Adrenal gland (tissue), 12 donors: ENCODE results near the gene HEATR9. TPM values are rescaled to one million over a fixed set of nuclear protein-coding genes. Genes with fewer than 3 reads are reported as not detected.

Experiments used
- DNase-seq, 7 donors: peaks; one replicate each; pipeline ENCODE4 v3.0.0-alpha.2; 2019 to 2020
- H3K27ac ChIP-seq, 5 donors: fragments of 200-600 bp; sonication (generic) in 4 of 5; 1 replicate in 3 of 5; 2 replicates in 2 of 5; pipeline versions ENCODE4 v1.5.1 to v1.8.0; 2016 to 2020; ENCODE audit warnings: mild to moderate bottlenecking in 1 of 5
- H3K27me3 ChIP-seq: fragments of 200-600 bp; 2 replicates; pipeline ENCODE4 v1.8.0; 2021
- H3K36me3 ChIP-seq, 2 donors: fragments of 200-600 bp; replicated peaks in 1 of 2; 1 replicate in 1 of 2; 2 replicates in 1 of 2; pipeline versions ENCODE4 v1.5.1 to v1.8.0; 2018 to 2022
- H3K4me1 ChIP-seq, 2 donors: fragments of 200-600 bp; replicated peaks in 1 of 2; 1 replicate in 1 of 2; 2 replicates in 1 of 2; pipeline versions ENCODE4 v1.5.1 to v1.8.0; 2018 to 2021
- H3K4me3 ChIP-seq, 4 donors: fragments of 200-600 bp; sonication (generic) in 3 of 4; one replicate each; pipeline ENCODE4 v1.5.1; 2016 to 2018
- H3K9me3 ChIP-seq, 3 donors: fragments of 200-600 bp; sonication (generic) in 1 of 3; replicated peaks in 1 of 3; 1 replicate in 2 of 3; 2 replicates in 1 of 3; pipeline versions ENCODE4 v1.5.1 to v1.8.0; 2016 to 2021
- POLR2A ChIP-seq, 2 donors: fragments of 450-650 bp; IDR thresholded peaks; one replicate each; pipeline ENCODE4 v1.6.1; 2017; ENCODE audit warnings: antibody characterized with exemption in 2 of 2, mild to moderate bottlenecking in 2 of 2, moderate library complexity in 1 of 2
- WGBS, 4 donors: extraction: QIAGEN DNeasy Blood & Tissue Kit in 2 of 4; methylation state at CpG; one replicate each; pipeline versions ENCODE4 v1.1.5 to v1.1.7; 2013 to 2017; 5-methylcytosine and 5-hydroxymethylcytosine counted together
- intact Hi-C, 2 donors: fragments of 100-400 bp; cut with DNase I; formaldehyde crosslinking; loops; one replicate each; pipeline versions ENCODE4 v1.14.1 to v1.15.0; 2022 to 2023
- polyA plus RNA-seq, 3 donors: library from polyadenylated mRNA; stranded (reverse); fragments of 200-250 nt in 2 of 3; fragments of 350-450 nt in 1 of 3; fragmentation: Illumina TruSeq in 1 of 3; extraction: RNeasy Lipid Tissue Mini Kit (QIAGEN cat#74804) in 1 of 3; gene quantifications; one replicate each; pipeline ENCODE4 v1.2.3, GENCODE V29; 2013 to 2014
- total RNA-seq, 9 donors: library from RNA; depleted of rRNA in 4 of 9; stranded (reverse); fragments of >200 nt in 4 of 9; fragments of 120-200 nt in 1 of 9; fragmentation: NEBNext Ultra II Directional in 1 of 9; extraction: Animal tissue kit (Norgen Biotek cat#: 25700) in 1 of 9; gene quantifications; one replicate each; pipeline versions ENCODE4 v1.1.0 to v1.2.4, GENCODE V29; 2013 to 2023
- TF ChIP-seq, protein P1 (sequence below), 6 experiments: fragments of 450-650 bp in 4 of 6; fragments of 200-600 bp in 2 of 6; sonication (generic) in 1 of 6; IDR thresholded peaks; 1 replicate in 5 of 6; 2 replicates in 1 of 6; pipeline versions ENCODE4 v1.5.1 to v1.8.0; 2016 to 2021; ENCODE audit warnings: antibody characterized with exemption in 6 of 6, mild to moderate bottlenecking in 2 of 6, moderate library complexity in 1 of 6
- donor health status: healthy with polysubstance abuse.
- donor health status: Bipolar disorder and iron deficiency.
- donor health status: DM: yes; HTN: yes; CAD: no.
- donor health status: DM: no; HTN: no; CAD: no.
- donor health status: DM: no; HTN: no; CAD: no.
- donor health status: DM: yes; HTN: yes; CAD: no.

The HEATR9 gene
- total and polyA plus RNA-seq, 12 donors = 0.03 to 0.32 (median 0.13) TPM; not detected in 9

DNA sequence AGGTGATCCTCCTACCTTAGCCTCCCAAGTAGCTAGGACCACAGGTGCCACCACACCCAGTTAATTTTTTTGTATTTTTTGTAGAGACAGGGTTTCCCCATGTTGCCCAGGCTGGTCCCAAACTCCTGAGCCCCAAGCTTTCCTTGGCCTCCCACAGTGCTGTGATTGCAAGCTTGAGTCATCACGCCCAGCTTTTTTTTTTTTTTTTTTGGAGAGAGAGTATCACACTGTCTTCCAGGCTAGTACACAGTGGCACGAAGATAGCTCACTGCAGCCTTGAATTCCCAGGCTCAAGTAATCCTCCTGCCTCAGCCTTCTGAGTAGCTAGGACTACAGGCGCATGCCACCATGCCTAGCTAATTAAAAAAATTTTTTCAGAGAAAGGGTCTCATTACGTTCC lies 27.2 kb downstream of the HEATR9 start:
- Histone ChIP-seq H3K27me3 (no peaks in the 10 kb centered on the region), H3K4me1 (peaks cover 3 to 7% of the 10 kb centered on the region in 2 donors), H3K36me3 (peaks cover 0 to 93% of the 10 kb centered on the region in 2 donors), H3K4me3 (no peak overlapping the region), H3K9me3 (no peaks in the 10 kb centered on the region), H3K27ac (peak overlapping the region in 3 of 5 donors; percentile 35 to 43 (median 37))
- peak in 1 of 2 donors; percentile 9 for TF ChIP-seq POLR2A (IDR thresholded peaks at IDR 0.05)
- TF ChIP-seq, protein P1, sequence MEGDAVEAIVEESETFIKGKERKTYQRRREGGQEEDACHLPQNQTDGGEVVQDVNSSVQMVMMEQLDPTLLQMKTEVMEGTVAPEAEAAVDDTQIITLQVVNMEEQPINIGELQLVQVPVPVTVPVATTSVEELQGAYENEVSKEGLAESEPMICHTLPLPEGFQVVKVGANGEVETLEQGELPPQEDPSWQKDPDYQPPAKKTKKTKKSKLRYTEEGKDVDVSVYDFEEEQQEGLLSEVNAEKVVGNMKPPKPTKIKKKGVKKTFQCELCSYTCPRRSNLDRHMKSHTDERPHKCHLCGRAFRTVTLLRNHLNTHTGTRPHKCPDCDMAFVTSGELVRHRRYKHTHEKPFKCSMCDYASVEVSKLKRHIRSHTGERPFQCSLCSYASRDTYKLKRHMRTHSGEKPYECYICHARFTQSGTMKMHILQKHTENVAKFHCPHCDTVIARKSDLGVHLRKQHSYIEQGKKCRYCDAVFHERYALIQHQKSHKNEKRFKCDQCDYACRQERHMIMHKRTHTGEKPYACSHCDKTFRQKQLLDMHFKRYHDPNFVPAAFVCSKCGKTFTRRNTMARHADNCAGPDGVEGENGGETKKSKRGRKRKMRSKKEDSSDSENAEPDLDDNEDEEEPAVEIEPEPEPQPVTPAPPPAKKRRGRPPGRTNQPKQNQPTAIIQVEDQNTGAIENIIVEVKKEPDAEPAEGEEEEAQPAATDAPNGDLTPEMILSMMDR (IDR thresholded peaks at IDR 0.05) = no peak
- DNase-seq = peak in 5 of 7 donors; percentile 40 to 57 (median 47)
- 52 to 78% (median 61%) methylated on average over 4 of the region's 4 CpGs for WGBS, 4 donors
- intact Hi-C loops = no loop called here

DNA sequence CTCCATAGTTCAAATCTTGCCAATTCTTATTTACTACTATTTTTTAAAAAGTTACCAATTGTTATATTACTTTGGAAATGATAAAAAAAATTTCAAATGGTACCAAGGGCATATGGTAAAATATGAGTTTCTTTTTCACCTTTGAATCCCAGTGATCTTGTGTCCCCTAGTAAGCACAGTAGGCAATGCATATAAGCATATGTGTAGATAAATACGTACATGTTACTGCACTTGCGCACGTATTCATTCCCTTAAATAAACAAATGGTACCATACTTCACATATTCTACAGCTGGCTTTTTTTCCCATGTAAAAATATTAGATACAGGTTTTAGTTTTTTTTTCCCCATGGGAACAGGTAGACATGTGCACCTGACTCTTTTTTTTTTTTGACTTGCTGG lies 27.6 kb downstream of the HEATR9 start:
- 81 to 96% (median 88%) methylated on average over 3 of the region's 3 CpGs for WGBS, 4 donors
- no peak for DNase-seq
- no peak overlapping the region for H3K27ac ChIP-seq
- TF ChIP-seq POLR2A (IDR thresholded peaks at IDR 0.05) = no peak
- TF ChIP-seq, protein P1 (IDR thresholded peaks at IDR 0.05) = no peak
- H3K4me3 ChIP-seq = no peak overlapping the region
- no peaks in the 10 kb centered on the region for H3K9me3 ChIP-seq
- H3K27me3 ChIP-seq = no peaks in the 10 kb centered on the region
- H3K4me1 ChIP-seq = peaks cover 3% of the 10 kb centered on the region in 2 donors
- H3K36me3 ChIP-seq = peaks cover 0 to 93% of the 10 kb centered on the region in 2 donors
- intact Hi-C loops = no loop called here

DNA sequence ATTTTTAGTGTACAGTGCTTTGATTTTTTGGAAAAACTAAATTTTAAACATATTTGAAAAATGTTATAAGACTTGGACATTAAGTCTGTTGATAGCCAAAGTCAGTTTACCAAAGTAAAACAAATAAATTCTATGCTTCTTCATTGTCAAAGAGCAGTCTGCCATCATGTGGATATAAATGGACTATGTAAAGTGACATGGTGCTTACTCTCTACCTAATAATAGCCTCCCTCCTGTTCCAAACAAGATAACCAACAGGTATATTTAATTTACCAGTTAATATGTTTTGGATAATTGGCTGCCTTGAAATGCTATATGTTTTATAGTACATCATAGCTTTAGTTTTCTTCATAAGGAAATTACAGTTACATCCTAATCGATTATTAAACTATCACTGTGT lies 43.5 kb downstream of the HEATR9 start:
- H3K27ac ChIP-seq = no peak overlapping the region
- TF ChIP-seq POLR2A (IDR thresholded peaks at IDR 0.05) = no peak
- TF ChIP-seq, protein P1 (IDR thresholded peaks at IDR 0.05) = no peak
- 96 to 100% (median 97%) methylated on average over 1 of the region's 1 CpG for WGBS, 4 donors
- H3K4me3 ChIP-seq = no peak overlapping the region
- H3K36me3 ChIP-seq = peaks cover 0 to 73% of the 10 kb centered on the region in 2 donors
- no peak for DNase-seq
- H3K4me1 ChIP-seq = no peaks in the 10 kb centered on the region
- no peaks in the 10 kb centered on the region for H3K9me3 ChIP-seq
- intact Hi-C loops = no loop called here
- H3K27me3 ChIP-seq = no peaks in the 10 kb centered on the region

DNA sequence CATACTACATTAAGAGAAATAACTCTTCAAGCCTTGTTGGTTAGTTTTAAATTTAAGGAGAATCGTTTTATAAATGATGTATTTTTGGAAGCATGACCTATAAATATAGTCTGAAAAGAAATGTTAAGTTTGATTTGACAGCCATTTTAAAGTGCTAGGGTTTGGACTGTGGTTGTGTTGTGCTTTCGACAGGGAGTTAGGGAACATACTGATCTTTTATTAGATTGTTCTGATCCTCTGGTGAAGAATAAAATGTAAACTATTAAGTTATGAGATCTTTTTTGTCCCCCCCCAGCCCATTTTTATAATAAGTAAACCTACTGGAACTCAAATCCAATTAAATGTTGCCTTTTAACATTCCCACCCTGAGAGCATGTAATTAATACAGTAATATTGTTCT lies 47.4 kb downstream of the HEATR9 start:
- H3K4me3 ChIP-seq = no peak overlapping the region
- 71 to 81% (median 78%) methylated on average over 2 of the region's 2 CpGs for WGBS, 4 donors
- peaks cover 0 to 77% of the 10 kb centered on the region in 2 donors for H3K36me3 ChIP-seq
- intact Hi-C loops = no loop called here
- H3K9me3 ChIP-seq = no peaks in the 10 kb centered on the region
- peaks cover 0 to 10% of the 10 kb centered on the region in 2 donors for H3K4me1 ChIP-seq
- DNase-seq = no peak
- TF ChIP-seq, protein P1 (IDR thresholded peaks at IDR 0.05) = no peak
- no peak for TF ChIP-seq POLR2A (IDR thresholded peaks at IDR 0.05)
- no peak overlapping the region for H3K27ac ChIP-seq
- H3K27me3 ChIP-seq = no peaks in the 10 kb centered on the region
